Measurements from ENCODE around the gene HOXB5.

HOXB5 gene

GRCh38 chr17:48555258-48556228 lies 38.0 kb downstream of the HOXB5 start:
- Histone ChIP-seq H3K36me3 (no peaks in the 10 kb centered on the region), H3K27ac (peak overlapping the region; percentile 66), H3K4me3 (ENCODE audit: low read depth, low read length) (peak overlapping the region; percentile 37), H3K9me3 (ENCODE audit: severe bottlenecking) (peaks cover 5% of the 10 kb centered on the region), H3K27me3 (ENCODE audit: insufficient read depth, low read depth, severe bottlenecking) (peaks cover 86% of the 10 kb centered on the region)
- TF ChIP-seq, protein P1, sequence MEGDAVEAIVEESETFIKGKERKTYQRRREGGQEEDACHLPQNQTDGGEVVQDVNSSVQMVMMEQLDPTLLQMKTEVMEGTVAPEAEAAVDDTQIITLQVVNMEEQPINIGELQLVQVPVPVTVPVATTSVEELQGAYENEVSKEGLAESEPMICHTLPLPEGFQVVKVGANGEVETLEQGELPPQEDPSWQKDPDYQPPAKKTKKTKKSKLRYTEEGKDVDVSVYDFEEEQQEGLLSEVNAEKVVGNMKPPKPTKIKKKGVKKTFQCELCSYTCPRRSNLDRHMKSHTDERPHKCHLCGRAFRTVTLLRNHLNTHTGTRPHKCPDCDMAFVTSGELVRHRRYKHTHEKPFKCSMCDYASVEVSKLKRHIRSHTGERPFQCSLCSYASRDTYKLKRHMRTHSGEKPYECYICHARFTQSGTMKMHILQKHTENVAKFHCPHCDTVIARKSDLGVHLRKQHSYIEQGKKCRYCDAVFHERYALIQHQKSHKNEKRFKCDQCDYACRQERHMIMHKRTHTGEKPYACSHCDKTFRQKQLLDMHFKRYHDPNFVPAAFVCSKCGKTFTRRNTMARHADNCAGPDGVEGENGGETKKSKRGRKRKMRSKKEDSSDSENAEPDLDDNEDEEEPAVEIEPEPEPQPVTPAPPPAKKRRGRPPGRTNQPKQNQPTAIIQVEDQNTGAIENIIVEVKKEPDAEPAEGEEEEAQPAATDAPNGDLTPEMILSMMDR (IDR thresholded peaks at IDR 0.05; ENCODE audit: low read depth, low read length) = no peak
- DNase-seq = peak; percentile 74

DNA sequence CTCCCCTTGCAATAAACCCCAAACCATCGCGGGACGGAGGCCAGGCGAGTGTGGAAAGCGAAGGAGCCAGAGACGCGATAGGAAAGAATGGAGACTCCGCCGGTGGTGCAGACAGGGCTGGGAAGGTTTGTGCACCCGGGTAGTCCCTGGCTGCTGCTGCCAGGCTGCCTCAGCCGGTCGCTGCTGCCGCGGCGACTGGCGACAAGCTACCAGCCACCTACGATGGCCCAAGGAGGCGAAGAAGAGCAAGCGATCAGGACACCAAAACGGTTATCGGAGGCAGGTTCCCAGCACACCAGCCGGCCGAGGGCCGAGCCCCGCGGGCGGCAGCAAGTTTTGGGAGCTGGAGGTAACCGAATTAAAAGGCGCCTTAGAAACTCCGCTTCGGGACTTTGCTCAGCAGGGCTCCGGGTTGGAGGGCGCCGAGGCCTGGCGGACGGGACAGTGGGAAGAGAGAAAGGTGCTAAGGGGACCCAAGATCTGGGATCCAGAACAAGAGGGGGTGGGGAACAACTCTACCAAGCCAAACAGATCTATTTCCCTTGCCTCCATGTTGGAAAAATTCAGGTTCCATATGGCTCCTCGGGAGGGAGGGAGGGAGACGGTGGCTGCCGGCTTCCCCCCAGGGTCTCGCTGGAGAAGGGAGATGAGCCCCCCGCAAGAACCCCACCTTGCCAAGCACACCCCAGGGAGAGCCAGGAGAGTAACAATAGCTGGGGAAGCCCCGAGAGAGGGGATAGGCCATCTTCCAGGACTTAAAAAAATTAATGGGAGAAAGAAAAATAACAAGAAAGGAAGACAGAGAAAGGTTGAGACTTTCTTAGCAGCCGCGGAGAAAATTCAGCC lies 38.9 kb downstream of the HOXB5 start:
- H3K27me3 ChIP-seq (ENCODE audit: insufficient read depth, low read depth, severe bottlenecking) = peaks cover 86% of the 10 kb centered on the region
- H3K9me3 ChIP-seq (ENCODE audit: severe bottlenecking) = peaks cover 9% of the 10 kb centered on the region
- H3K36me3 ChIP-seq = no peaks in the 10 kb centered on the region
- TF ChIP-seq, protein P1 (IDR thresholded peaks at IDR 0.05; ENCODE audit: low read depth, low read length) = no peak
- DNase-seq = no peak
- peak overlapping the region; percentile 37; the same call in 1 of the 2 replicates for H3K4me3 ChIP-seq (ENCODE audit: low read depth, low read length)
- peak overlapping the region; percentile 46 for H3K27ac ChIP-seq

GRCh38 chr17:48553826-48554225 lies 39.8 kb downstream of the HOXB5 start:
- H3K9me3 ChIP-seq (ENCODE audit: severe bottlenecking) = peaks cover 9% of the 10 kb centered on the region
- H3K36me3 ChIP-seq = no peaks in the 10 kb centered on the region
- H3K27me3 ChIP-seq (ENCODE audit: insufficient read depth, low read depth, severe bottlenecking) = peaks cover 86% of the 10 kb centered on the region
- TF ChIP-seq, protein P1 (IDR thresholded peaks at IDR 0.05; ENCODE audit: low read depth, low read length) = no peak
- no peak overlapping the region for H3K4me3 ChIP-seq (ENCODE audit: low read depth, low read length)
- H3K27ac ChIP-seq = no peak overlapping the region
- DNase-seq = no peak

GRCh38 chr17:48553190-48553547 lies 40.4 kb downstream of the HOXB5 start:
- Histone ChIP-seq H3K36me3 (no peaks in the 10 kb centered on the region), H3K27ac (no peak overlapping the region), H3K9me3 (ENCODE audit: severe bottlenecking) (peaks cover 9% of the 10 kb centered on the region), H3K27me3 (ENCODE audit: insufficient read depth, low read depth, severe bottlenecking) (peaks cover 86% of the 10 kb centered on the region), H3K4me3 (ENCODE audit: low read depth, low read length) (no peak overlapping the region)
- no peak for DNase-seq
- TF ChIP-seq, protein P1 (IDR thresholded peaks at IDR 0.05; ENCODE audit: low read depth, low read length) = no peak

GRCh38 chr17:48552466-48553189 lies 41.0 kb downstream of the HOXB5 start:
- Histone ChIP-seq H3K9me3 (ENCODE audit: severe bottlenecking) (peaks cover 9% of the 10 kb centered on the region), H3K27ac (no peak overlapping the region), H3K36me3 (no peaks in the 10 kb centered on the region; the same call in 1 of the 2 replicates), H3K4me3 (ENCODE audit: low read depth, low read length) (no peak overlapping the region), H3K27me3 (ENCODE audit: insufficient read depth, low read depth, severe bottlenecking) (peaks cover 86% of the 10 kb centered on the region)
- DNase-seq = no peak
- TF ChIP-seq, protein P1 (IDR thresholded peaks at IDR 0.05; ENCODE audit: low read depth, low read length) = no peak

Data from WERI-Rb-1 (cell line).